Stimulated activated CD4-positive, alpha-beta T cell treated with anti-CD3 and anti-CD28 coated beads, TNF-alpha, amount 100 ng/mL, for 48 hours (primary cell): Measurements from ENCODE around the gene PCDHGB1.
A peak's percentile ranks its signal among the peaks of the same experiment; 100 is the strongest.
"Not testable (repeated sequence)": the region's sequence is repeated elsewhere in the genome, so short reads cannot be mapped to it uniquely, and the experiment has no call there.

Source experiments
- DNase-seq, 3 donors: peaks; one replicate each; pipeline ENCODE4 v3.0.0-alpha.2; 2020; ENCODE audit warnings: low read depth in 3 of 3

PCDHGB1 gene

GRCh38 chr5:141383345-141383744 is 33.4 kb downstream of the PCDHGB1 start:
- DNase-seq: no peak

- DNase-seq: no peak
Measured at GRCh38 chr5:141384471-141385267, 34.8 kb downstream of the PCDHGB1 start.

GRCh38 chr5:141387557-141388311 is 37.8 kb downstream of the PCDHGB1 start, which contains the start of gene PCDHGB4:
Gene PCDHGB4 (plus strand): TSS chr5:141387698. CDS start chr5:141387885, 187 bp downstream.
- DNase-seq: not testable (repeated sequence)

- DNase-seq: no peak
Measured at GRCh38 chr5:141388661-141389060, 38.8 kb downstream of the PCDHGB1 start.

DNA sequence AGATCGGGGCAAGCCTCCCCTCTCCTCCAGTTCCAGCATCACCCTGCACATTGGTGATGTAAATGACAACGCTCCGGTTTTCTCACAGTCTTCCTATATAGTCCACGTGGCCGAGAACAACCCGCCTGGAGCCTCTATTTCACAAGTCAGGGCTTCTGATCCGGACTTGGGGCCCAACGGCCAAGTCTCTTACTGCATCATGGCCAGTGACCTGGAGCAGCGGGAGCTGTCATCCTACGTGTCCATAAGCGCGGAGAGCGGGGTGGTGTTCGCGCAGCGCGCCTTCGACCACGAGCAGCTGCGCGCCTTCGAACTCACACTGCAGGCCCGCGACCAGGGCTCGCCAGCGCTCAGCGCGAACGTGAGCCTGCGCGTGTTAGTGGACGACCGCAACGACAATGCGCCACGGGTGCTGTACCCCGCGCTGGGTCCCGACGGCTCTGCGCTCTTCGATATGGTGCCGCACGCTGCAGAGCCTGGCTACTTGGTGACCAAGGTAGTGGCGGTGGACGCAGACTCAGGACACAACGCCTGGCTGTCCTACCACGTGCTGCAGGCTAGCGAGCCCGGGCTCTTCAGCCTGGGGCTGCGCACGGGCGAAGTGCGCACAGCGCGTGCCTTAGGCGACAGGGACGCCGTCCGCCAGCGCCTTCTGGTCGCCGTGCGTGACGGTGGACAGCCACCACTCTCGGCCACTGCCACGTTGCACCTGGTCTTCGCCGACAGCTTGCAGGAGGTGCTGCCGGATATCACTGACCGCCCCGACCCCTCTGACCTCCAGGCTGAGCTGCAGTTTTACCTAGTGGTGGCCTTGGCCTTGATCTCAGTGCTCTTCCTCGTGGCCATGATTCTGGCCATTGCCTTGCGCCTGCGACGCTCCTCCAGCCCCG is 39.5 kb downstream of the PCDHGB1 start:
- DNase-seq: no peak

- DNase-seq: no peak
Measured at GRCh38 chr5:141392429-141393198, 42.7 kb downstream of the PCDHGB1 start, which contains the start of gene PCDHGA8. Gene PCDHGA8 (plus strand): TSS chr5:141392633. CDS start chr5:141392814, 181 bp downstream.

GRCh38 chr5:141393267-141393666 is 43.4 kb downstream of the PCDHGB1 start:
- DNase-seq: no peak

DNA sequence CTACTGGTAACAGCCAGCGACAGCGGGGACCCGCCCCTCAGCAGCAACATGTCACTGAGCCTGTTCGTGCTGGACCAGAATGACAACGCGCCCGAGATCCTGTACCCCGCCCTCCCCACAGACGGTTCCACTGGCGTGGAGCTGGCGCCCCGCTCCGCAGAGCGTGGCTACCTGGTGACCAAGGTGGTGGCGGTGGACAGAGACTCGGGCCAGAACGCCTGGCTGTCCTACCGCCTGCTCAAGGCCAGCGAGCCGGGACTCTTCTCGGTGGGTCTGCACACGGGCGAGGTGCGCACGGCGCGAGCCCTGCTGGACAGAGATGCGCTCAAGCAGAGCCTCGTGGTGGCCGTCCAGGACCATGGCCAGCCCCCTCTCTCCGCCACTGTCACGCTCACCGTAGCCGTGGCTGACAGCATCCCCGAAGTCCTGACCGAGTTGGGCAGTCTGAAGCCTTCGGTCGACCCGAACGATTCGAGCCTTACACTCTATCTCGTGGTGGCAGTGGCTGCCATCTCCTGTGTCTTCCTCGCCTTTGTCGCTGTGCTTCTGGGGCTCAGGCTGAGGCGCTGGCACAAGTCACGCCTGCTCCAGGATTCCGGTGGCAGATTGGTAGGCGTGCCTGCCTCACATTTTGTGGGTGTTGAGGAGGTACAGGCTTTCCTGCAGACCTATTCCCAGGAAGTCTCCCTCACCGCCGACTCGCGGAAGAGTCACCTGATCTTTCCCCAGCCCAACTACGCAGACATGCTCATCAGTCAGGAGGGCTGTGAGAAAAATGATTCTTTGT is 44.7 kb downstream of the PCDHGB1 start:
- not testable (repeated sequence) for DNase-seq

DNA sequence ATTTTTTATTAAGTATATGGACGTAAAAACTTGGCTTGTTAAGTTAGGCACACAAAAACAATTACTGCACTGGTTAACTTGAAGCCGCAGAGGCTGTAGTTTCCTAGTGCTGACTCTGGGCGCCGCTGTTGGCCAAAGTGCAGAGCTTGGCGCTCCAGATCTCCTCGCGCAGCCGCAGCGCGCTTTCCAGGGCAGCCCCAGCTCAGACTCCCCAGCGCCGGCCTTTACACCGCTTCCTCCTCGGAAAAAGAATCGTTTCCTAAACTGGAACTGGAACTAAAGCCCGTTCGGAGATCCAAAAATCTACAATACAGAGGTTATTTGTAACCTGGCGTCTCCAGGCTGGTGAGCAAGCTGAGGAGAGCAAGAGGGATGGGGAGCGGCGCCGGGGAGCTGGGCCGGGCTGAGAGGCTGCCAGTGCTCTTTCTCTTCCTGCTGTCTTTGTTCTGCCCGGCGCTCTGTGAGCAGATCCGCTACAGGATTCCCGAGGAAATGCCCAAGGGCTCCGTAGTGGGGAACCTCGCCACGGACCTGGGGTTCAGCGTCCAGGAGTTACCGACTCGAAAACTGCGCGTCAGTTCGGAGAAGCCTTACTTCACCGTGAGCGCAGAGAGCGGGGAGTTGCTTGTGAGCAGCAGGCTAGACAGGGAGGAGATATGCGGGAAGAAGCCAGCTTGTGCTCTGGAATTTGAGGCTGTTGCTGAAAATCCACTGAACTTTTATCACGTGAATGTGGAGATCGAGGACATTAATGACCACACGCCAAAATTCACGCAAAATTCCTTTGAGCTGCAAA is 48.1 kb downstream of the PCDHGB1 start, which contains the start of gene PCDHGB5:
Gene PCDHGB5, plus strand, starts transcription at position 192 of the 796 bp plus-strand sequence. Its CDS starts 181 bp downstream, at position 373.
- DNase-seq: peak in 1 of 3 donors; percentile 24

- no peak for DNase-seq
Measured at GRCh38 chr5:141398608-141399007, 48.7 kb downstream of the PCDHGB1 start.

GRCh38 chr5:141399555-141400258 is 49.8 kb downstream of the PCDHGB1 start:
- DNase-seq: no peak
